ENCODE data around the gene CNTNAP4.

DNA sequence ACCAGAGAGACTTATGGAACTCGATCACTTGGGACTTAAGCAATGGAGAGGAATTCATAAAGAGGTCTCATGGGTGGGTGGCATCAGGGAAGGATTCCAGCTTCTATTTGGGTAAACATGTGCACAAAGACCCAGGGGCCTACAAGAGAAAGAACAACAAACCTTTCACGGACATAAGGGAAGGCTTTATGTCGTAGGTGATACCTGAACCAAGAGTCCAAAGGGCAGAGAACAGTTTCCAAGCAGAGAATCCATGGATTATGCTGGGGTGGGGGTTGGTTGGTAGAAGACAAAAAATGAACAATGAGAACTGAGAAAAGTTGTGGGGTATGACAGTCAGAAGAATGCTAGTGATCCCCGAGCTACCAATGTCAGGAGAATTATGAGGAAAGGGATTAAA is 119.8 kb downstream of the CNTNAP4 start:
- TF ChIP-seq POLR2A (IDR thresholded peaks at IDR 0.05; ENCODE audit: borderline replicate concordance, extremely low read depth, insufficient read depth, insufficient read length) = no peak
- TF ChIP-seq, protein P1, sequence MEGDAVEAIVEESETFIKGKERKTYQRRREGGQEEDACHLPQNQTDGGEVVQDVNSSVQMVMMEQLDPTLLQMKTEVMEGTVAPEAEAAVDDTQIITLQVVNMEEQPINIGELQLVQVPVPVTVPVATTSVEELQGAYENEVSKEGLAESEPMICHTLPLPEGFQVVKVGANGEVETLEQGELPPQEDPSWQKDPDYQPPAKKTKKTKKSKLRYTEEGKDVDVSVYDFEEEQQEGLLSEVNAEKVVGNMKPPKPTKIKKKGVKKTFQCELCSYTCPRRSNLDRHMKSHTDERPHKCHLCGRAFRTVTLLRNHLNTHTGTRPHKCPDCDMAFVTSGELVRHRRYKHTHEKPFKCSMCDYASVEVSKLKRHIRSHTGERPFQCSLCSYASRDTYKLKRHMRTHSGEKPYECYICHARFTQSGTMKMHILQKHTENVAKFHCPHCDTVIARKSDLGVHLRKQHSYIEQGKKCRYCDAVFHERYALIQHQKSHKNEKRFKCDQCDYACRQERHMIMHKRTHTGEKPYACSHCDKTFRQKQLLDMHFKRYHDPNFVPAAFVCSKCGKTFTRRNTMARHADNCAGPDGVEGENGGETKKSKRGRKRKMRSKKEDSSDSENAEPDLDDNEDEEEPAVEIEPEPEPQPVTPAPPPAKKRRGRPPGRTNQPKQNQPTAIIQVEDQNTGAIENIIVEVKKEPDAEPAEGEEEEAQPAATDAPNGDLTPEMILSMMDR (IDR thresholded peaks at IDR 0.05 in 2 of 3, conservative IDR thresholded peaks at IDR 0.05 in 1 of 3; ENCODE audit: borderline replicate concordance in 1 of 3, insufficient read depth in 1 of 3, low read depth in 2 of 3, low read length in 2 of 3) = no peak

All from HCT116 (cell line).